Stimulated activated naive CD4-positive, alpha-beta T cell (primary cell): Measurements from ENCODE around the gene RAB38.

Experiments used
- DNase-seq, 6 experiments: peaks; one replicate each; lab custom pipeline; 2025; lab: John Stamatoyannopoulos, UW

RAB38 gene

DNA sequence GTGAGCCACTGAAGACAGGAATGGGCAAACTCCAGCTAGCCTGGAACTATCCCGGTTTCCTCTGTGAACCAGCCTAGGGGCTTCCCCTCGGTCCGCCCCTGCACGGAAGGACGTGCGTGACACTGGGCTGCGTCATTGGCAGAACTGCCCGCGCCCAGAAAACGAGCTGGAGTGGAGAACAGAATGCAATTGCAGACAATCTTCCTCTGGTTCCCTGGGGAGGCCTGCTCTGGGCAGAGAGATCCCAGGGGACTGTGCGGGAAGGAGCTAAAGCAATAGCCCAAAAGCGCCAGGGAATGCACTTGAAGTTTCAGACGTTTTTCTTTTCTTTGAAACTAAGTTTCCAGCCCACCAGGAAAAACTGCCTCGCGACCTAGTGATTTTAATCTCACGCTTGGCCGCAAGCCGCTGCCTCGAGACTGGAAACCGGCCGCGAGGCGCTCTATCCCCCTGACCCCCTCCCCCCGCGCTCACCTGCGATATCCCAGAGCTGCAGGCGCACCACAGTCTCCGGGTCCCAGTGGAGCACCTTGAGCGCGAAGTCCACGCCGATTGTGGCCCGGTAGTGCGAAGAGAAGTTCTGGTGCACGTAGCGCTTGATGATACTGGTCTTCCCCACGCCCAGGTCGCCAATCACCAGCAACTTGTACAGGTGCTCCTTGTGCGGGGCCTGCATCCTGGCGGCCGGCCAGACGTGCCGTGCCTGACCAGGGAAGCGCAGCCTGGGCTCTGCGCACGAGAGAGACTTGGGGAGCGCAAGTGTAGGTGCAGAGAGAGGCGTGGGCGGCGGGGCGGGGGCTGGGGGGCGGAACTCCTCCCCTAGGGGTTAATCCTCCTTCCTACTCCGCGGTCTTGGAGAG lies at the start of gene RAB38:
Gene RAB38 (minus strand): TSS at position 735 of the 860 bp plus-strand sequence. CDS start 59 bp downstream, at position 676.
- no peak for DNase-seq

DNA sequence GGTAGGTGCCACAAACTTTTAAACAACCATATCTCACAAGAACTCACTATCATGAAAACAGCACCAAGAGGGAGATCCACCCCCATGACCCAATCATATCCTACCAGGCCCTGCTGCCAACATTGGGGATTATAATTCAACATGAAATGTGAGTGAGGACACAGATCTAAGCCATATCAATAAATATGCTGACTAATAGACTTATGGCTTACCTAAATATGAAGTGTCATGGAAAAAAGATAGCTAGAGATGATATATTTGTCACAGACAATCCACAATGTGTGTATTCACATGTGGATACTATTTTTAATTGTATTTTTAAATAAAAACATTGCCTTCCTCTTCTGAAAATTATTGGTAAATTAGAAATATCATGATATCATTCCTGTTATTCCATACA lies 38.2 kb upstream of the RAB38 start:
- DNase-seq, result no peak

GRCh38 chr11:88212300-88212699 lies 37.1 kb upstream of the RAB38 start:
- DNase-seq, result no peak

- DNase-seq, result no peak
Observed at GRCh38 chr11:88208745-88209144, 33.5 kb upstream of the RAB38 start.

- DNase-seq, result no peak
Observed at GRCh38 chr11:88206751-88207150, 31.5 kb upstream of the RAB38 start.

GRCh38 chr11:88204353-88204752 lies 29.1 kb upstream of the RAB38 start:
- no peak for DNase-seq

DNA sequence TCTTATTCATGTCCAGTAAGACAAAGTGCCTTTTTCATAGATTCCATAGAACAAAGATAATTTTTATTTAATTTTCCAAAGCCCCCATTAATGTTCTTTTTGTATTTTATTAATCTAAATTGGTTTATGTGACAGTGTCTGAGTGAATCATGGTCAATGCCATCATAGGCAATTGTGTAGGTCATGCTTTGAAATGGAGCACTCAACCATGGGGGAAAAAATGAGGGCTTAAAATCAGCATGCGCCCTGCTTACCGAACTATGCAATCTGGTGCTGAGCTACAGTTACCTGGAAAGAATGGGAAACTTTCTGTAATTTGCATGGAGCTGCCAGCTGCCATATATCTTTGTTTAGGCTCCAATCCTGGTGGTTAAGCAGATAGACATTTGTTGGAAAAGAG lies 28.4 kb upstream of the RAB38 start:
- no peak for DNase-seq

DNA sequence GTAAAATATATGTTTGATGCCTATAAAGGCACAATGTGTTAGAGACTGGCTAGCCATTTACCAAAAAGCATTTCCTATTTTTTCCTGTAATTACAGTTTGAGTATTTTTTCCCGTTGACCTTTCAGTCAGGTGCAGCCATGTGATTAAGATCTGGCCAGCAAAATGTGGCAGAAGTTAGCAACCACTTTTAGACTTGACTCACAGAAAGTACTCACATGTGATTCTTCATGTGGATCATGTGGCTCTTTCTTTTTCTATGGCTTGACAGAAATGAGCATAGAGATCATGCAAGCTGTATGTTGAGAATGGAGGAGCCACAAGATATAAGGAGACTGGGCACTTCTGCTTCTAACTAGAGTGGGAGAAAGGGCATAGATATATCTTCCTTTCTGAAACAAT lies 27.3 kb upstream of the RAB38 start:
- no peak for DNase-seq

- no peak for DNase-seq
Observed at GRCh38 chr11:88196393-88196792, 21.1 kb upstream of the RAB38 start.

- DNase-seq, result no peak
Observed at GRCh38 chr11:88195908-88196307, 20.7 kb upstream of the RAB38 start.

- DNase-seq, result no peak
Observed at GRCh38 chr11:88194990-88195389, 19.7 kb upstream of the RAB38 start.

- DNase-seq, result no peak
Observed at GRCh38 chr11:88193278-88193677, 18.0 kb upstream of the RAB38 start.

DNA sequence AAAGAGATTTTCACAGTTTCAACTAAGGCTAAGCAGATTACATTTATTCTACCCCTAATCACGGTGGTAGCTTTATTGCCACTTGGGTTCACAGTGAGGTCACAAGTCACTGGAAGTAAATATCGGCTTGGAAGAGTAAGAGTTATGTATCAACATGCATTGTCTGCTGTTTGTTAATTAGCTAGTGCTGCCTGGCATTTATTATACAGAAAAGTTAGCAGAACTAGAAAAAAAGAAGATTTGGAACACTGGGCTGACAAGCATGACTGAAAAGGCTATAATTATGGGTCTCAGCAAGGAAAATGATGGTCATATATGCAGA lies 13.7 kb upstream of the RAB38 start:
- DNase-seq, result no peak

DNA sequence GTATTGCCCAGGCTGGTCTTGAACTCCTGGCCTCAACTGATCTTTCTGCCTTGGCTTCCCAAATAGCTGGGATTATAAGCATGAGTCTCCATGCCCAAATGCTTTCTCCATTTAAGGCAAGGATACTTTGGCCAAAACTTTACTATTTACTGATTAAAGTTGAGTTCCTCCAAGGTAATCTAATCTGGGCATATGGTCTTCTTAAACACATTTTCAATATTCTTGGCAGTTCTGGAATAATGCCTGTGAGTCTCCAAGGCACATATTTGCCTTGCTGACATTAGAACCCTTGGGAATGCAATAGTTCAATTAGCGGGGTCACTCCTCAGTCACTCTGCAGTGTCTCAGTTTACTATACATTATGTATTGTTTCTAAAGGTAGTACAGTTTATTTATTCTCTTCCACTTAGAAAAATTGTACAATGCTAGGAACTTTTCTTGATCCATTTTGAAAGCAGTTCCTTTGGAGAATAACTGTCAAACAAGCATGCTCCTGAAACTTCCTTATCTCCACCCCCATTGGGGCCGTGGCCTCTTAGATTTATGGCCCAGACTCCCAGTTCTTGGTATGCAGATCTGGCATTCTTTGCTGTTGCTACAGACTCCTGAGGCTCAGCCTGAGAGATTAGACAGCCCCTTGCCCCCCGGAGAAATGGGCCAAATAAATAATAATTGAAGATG lies 13.1 kb upstream of the RAB38 start:
- no peak for DNase-seq

DNA sequence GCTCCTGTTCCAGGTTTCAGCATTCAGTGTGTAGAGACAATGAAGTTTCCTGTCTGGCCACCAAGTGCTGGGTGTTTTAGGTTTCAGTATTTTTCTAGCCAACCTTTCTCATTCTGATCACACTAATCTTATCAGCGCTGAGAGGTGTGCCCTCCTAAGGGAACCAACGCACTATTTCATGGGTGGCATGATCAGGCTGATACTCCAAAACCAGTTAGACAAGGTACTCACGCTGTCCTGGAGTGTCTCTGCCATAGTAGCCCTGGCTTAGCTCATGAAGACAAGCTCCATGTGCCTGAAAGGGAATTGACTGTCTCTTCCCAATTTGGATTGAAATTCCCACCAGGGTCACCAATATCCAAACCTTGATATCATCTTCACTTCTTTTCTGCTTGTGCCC lies 8.0 kb upstream of the RAB38 start:
- no peak for DNase-seq

- no peak for DNase-seq
Observed at GRCh38 chr11:88181776-88182175, 6.5 kb upstream of the RAB38 start.

DNA sequence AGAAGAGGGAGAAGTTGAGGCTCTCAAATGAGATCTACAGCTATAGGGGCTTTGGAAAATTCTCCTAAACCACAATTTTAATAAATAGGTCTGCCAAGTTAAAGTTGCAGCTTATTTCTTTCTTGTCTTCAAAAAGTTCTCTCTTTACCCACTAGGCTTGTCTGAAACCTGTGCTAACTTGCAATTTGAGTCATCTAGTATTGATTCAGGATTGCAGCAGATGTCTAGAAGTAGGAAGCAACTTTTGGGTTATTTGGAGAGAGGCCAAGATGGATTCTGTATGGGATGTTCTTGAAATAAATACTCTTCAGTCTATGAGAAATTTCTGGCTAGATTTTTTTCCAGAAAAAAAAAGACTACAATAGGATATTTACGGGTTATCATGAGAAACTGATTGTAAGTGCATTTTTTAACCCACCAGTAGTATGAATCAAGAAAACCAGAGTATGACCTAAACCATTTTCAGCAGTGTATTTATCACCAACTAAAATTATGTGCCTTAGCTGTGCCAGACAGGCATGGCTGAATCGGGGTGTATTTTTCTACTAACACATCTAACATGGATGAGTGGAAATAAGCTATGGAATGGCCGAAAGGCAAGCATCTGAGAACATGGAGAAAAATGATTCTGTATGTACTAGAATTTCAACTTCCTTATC lies 4.9 kb upstream of the RAB38 start:
- no peak for DNase-seq

DNA sequence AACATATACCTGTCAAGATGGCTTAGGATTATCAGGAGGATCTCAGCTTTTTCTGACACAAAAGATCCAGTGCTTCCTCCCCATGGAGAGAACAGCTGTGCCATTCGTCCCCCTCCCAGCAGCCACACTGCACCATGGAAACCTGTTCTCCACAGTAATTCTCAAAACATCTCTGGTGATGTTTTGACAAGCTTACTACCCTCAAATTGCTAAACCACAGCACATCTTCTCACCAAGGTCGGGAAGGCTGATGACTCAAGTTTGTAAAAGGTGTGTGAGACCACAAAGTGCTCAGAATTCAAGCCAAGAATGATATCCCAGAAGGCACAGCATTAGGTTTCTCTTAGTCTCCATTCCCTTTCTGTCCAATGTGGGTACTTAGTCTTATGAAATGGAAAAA lies 3.9 kb upstream of the RAB38 start:
- no peak for DNase-seq

DNA sequence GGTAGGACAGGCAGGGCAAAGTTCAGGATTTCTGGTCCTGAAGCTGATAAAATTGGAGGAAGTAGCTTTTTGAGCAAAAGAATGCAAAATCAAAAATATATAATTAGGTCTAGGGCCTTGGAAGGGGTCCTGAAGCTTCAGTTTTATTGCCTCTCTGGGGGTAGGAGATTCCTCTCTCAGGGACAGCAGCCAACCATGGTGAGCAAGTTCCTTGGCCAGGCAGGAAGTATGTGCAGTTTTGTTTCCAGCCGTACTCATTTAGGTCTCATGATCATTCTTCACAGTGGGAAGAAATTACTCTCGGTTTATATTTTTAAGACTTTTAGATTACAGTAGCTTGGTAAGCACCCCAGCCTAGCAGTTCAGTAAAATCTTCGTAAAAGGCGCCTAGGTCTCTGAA lies 2.9 kb upstream of the RAB38 start:
- no peak for DNase-seq

- no peak for DNase-seq
Observed at GRCh38 chr11:88175569-88176075, 379 bp upstream of the RAB38 start.

DNA sequence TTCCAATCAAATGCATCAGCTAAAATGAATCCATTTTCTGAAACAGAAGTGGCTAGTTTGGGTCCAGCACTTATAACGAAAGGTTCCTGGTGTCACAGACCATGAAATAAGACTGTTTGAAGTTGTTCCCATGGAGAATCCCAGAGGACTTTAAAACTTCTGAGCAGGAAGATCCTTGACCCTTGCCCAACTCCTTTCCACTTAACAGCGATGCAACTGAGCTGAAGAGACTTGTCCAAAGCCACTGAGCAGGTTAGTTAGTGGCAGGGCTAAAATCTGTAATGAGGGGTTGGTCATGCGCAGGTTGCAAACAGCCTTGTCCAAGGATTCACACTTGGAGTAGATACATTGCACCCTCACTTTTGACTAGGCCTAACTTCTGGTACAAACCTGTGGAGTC lies 1.3 kb downstream of the RAB38 start:
- DNase-seq, result no peak

DNA sequence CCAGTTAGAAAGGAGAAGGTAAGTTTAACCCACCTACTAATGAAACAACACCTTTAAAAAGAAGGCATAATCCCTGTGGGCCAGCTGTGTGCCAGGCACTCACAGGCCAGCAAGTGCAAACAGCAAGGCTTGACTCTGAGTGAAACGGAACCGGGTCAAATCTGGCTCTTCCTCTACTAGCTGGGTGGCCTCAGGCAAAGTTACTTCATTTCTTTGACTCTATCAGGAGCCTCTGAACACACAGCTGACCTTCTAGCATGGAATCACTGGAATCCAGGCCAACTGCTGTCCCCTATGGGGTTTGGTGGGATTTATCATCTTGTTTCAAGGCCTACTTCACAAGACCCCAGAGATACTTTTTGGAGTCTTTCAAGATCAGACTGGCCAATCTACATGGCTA lies 3.3 kb downstream of the RAB38 start:
- DNase-seq, result no peak

GRCh38 chr11:88170673-88171072 lies 4.6 kb downstream of the RAB38 start:
- no peak for DNase-seq
